Measurements from ENCODE around the gene CPO. TPM values are rescaled to one million over a fixed set of nuclear protein-coding genes. Genes with fewer than 3 reads are reported as not detected.
A peak's percentile ranks its signal among the peaks of the same experiment; 100 is the strongest.
"Not testable (repeated sequence)": the region's sequence is repeated elsewhere in the genome, so short reads cannot be mapped to it uniquely, and the experiment has no call there.

CPO gene
- total and polyA plus RNA-seq, 2 experiments from 2014 or later = 0.42 TPM; not detected in 1

GRCh38 chr2:206937555-206937954 is 1.8 kb upstream of the CPO start:
- Histone ChIP-seq H3K4me3 (no peak overlapping the region), H3K36me3 (no peaks in the 10 kb centered on the region), H3K9me3 (ENCODE audit: low read depth) (no peaks in the 10 kb centered on the region), H3K4me1 (ENCODE audit: low read depth) (no peaks in the 10 kb centered on the region), H3K27me3 (no peaks in the 10 kb centered on the region), H3K27ac (no peak overlapping the region)
- DNase-seq (ENCODE audit: low read depth in 1 of 2, low spot score in 1 of 2) = no peak
- TF ChIP-seq CTCF (IDR thresholded peaks at IDR 0.05; ENCODE audit: low read depth, low read length) = no peak

GRCh38 chr2:206940546-206940945 is 1.2 kb downstream of the CPO start:
- Histone ChIP-seq H3K36me3 (no peaks in the 10 kb centered on the region), H3K9me3 (ENCODE audit: low read depth) (no peaks in the 10 kb centered on the region), H3K4me3 (no peak overlapping the region), H3K27me3 (no peaks in the 10 kb centered on the region), H3K27ac (no peak overlapping the region), H3K4me1 (ENCODE audit: low read depth) (no peaks in the 10 kb centered on the region)
- TF ChIP-seq CTCF (IDR thresholded peaks at IDR 0.05; ENCODE audit: low read depth, low read length) = no peak
- DNase-seq (ENCODE audit: low read depth in 1 of 2, low spot score in 1 of 2) = no peak

DNA sequence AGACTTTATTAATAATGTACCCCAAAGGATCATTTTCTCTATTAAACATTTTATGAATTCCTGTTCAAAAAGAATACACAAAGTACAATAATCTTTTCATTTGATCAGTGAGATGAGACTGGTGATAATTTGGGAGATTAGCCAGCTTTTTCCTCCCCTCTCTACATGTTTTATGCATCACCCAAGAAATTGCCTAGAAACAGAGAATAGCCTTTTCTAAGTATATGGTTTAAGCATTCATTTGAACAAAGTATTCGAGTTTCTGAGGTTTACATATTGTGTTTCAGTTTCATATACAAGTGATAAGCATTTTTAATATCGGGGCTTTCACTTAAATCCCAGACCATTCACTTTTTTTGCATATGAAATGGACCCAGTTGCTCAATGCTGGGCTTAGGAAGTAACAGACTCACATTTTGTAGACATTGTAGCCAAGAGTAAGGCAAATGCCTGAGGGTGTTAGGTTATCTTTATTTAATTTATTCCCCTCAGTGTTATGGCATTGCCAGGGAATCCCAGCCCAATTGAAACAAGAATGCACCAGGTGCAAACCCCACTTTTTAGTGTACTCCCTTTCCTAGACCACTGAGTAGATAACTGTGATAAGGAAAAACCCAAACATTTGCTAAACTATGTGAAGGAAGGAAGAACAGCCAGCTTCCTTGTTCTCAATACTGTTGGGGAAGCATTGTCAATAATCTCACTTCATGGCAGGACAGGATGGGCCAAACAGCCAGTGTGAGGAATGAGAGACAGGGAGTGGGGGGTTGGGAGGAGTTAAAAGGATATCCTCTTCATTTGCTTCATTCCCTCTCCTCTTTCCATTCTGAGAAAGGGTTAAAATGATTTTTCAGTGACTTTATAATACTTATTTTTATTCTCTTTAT is 3.5 kb downstream of the CPO start:
- no peaks in the 10 kb centered on the region for H3K27me3 ChIP-seq
- H3K9me3 ChIP-seq (ENCODE audit: low read depth) = no peaks in the 10 kb centered on the region
- TF ChIP-seq CTCF (IDR thresholded peaks at IDR 0.05; ENCODE audit: low read depth, low read length) = no peak
- no peak overlapping the region for H3K4me3 ChIP-seq
- no peak for DNase-seq (ENCODE audit: low read depth in 1 of 2, low spot score in 1 of 2)
- no peaks in the 10 kb centered on the region for H3K36me3 ChIP-seq
- no peaks in the 10 kb centered on the region for H3K4me1 ChIP-seq (ENCODE audit: low read depth)
- no peak overlapping the region for H3K27ac ChIP-seq

- not testable (repeated sequence) for H3K36me3 ChIP-seq; H3K9me3 ChIP-seq (ENCODE audit: low read depth); DNase-seq (ENCODE audit: low read depth in 1 of 2, low spot score in 1 of 2); H3K27me3 ChIP-seq; H3K27ac ChIP-seq; H3K4me1 ChIP-seq (ENCODE audit: low read depth); H3K4me3 ChIP-seq
These were observed 14.1 kb downstream of the CPO start for GRCh38 chr2:206953404-206953803.

- peaks cover 12% of the 10 kb centered on the region for H3K4me1 ChIP-seq (ENCODE audit: low read depth)
- H3K9me3 ChIP-seq (ENCODE audit: low read depth) = no peaks in the 10 kb centered on the region
- no peaks in the 10 kb centered on the region for H3K36me3 ChIP-seq
- peak overlapping the region; percentile 77 for H3K27ac ChIP-seq
- H3K4me3 ChIP-seq = no peak overlapping the region
- no peak for TF ChIP-seq CTCF (IDR thresholded peaks at IDR 0.05; ENCODE audit: low read depth, low read length)
- no peaks in the 10 kb centered on the region for H3K27me3 ChIP-seq
- peak in 1 of 2 donors; percentile 4 for DNase-seq (ENCODE audit: low read depth in 1 of 2, low spot score in 1 of 2)
These were observed 15.9 kb downstream of the CPO start for GRCh38 chr2:206955253-206955652.

DNA sequence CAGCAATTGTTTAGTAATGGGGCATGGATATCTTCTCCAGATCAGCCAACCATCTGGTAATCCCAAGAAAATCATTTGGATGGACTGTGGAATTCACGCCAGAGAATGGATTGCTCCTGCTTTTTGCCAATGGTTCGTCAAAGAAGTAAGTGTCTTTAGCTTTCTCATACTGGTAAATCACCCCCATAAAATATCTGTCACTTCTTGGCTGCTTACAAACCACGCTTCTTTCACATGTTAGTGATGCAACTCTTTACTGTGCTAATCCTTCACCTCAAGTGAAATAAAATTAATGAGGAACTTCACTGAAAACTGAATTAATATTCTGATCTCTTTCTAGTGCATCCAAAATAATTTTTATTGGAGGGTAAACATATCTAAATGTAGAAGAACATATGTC is 18.9 kb downstream of the CPO start:
- TF ChIP-seq CTCF (IDR thresholded peaks at IDR 0.05; ENCODE audit: low read depth, low read length) = no peak
- no peak for DNase-seq (ENCODE audit: low read depth in 1 of 2, low spot score in 1 of 2)
- Histone ChIP-seq H3K9me3 (ENCODE audit: low read depth) (no peaks in the 10 kb centered on the region), H3K4me1 (ENCODE audit: low read depth) (peaks cover 20% of the 10 kb centered on the region), H3K27ac (no peak overlapping the region), H3K36me3 (no peaks in the 10 kb centered on the region), H3K27me3 (no peaks in the 10 kb centered on the region), H3K4me3 (no peak overlapping the region)

Measured in cardiac muscle cell (in vitro differentiated cells and primary cell).